Raji (cell line): Measurements from ENCODE around the gene MYO7B.

Source experiments
- POLR2A ChIP-seq: IDR thresholded peaks from 2 replicates; pipeline ENCODE4 v1.6.1; 2011; ENCODE audit warnings: low read depth, low read length, control low read depth; ENCODE audit not compliant: insufficient read depth

Gene MYO7B

GRCh38 chr2:127598711-127599110 is 63.2 kb downstream of the MYO7B start:
- no peak for TF ChIP-seq POLR2A

DNA sequence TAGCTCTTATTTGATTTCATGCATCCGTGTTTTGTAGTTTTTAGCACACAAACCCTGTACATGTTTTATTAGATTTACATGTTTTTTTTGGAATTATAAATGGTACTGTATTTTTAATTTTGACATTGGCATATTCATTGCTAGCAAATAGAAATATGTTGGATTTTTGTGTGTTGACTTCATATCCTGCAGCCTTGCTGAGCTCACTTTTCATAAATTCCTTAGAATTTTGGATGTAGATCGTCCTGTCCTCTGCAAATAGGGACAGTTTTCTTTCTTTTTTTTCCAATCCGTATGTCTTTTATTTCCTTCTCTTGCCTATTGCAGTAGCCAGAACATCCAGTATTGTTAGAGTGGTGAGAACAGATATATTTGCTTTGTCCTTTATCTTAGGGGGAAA is 63.7 kb downstream of the MYO7B start:
- no peak for TF ChIP-seq POLR2A

GRCh38 chr2:127604986-127605385 is 69.5 kb downstream of the MYO7B start:
- TF ChIP-seq POLR2A, result no peak

DNA sequence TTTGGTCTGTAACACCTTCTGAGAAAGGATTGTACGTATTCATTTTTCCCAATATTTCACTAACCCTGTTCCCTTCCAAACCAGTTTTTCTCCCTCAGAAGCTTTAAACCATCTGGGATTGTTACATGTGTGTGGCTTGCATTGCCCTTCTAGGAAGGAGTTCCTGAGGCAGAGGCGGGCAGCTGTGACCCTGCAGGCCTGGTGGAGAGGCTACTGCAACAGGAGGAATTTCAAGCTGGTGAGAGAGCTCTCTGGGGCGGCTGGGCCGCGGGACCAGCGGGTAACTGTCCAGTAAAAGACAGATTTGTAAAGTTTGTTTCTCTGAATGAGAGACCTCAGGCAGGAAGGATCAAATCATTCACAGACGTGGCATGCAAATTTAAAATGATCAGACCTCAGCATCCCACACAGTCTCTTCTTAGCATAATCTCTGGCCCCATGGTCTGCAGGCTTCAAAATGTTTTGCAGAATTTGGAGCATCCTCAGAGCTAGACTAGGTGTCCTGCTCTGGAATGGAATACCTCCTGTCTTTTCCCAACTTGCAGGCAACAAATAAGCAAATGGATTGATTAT is 70.3 kb downstream of the MYO7B start:
- TF ChIP-seq POLR2A, result no peak

GRCh38 chr2:127606625-127607398 is 71.3 kb downstream of the MYO7B start:
- no peak for TF ChIP-seq POLR2A

DNA sequence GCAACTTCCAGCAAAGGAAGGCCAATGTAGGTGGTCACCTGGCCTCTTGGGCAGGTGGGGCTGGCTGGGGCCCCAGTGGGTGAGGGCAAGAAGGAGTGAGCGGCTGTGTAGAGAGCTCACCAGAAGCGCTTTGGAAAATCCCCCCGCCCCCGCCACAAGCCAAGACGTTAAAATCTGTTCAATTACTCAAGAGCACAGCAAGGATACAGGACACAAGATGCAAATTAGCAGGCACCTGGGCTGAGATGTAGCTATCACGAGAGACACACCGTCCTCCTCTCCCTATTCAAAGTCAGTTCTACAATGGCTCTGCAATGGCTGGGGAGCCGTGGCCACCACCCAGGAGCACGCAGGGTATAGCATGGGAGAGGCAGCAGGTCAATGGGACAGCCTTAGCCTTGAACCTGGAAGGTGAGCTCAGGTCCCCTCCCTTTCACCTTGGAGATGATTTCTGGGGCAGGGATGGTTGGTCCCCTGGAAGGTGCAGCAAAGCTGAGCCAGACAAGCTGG is 72.0 kb downstream of the MYO7B start:
- no peak for TF ChIP-seq POLR2A

DNA sequence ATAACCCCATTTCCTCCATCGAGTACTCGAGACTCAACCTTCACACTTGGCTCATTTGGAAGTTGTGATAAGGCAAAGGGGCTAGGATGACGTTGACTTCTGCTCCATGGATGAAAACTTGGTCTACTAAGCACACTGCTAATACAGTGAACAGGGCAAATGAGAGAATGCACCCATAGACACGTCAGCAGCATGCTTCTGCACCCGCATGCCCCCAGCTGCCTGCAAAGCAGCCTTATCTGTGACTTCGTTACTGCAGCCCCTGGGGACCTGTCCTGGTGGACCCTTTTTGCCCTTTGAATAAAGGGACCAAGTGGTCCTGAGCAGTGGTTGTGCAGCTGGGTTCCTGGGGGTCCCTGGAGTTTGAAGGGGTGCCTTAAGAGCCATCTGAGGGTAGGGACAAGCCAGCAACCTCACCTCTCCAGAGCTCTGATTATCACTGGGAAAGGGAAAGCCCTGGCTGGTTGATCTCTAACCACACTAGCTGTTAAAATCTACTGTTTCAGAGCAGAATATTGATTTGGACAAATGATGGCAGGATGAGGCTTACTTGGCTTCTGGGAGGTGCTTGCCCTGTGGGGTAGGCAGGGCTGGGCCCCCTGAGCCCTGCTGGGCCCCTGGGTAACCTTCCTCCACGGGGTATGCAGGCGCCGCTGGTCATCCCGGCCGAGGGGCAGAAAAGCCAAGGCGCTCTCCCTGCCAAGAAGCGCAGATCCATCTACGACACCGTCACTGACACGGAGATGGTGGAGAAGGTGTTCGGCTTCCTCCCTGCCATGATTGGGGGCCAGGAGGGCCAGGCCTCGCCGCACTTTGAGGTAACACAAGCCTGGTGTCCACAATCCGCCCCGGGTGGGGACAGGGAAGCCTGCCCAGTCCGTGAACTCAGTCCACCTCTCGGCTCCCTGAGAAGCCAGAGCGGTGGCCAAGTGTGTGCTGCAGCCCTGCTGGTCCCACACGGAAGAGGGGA is 72.9 kb downstream of the MYO7B start:
- no peak for TF ChIP-seq POLR2A

GRCh38 chr2:127609031-127609751 is 73.7 kb downstream of the MYO7B start:
- TF ChIP-seq POLR2A, result no peak

DNA sequence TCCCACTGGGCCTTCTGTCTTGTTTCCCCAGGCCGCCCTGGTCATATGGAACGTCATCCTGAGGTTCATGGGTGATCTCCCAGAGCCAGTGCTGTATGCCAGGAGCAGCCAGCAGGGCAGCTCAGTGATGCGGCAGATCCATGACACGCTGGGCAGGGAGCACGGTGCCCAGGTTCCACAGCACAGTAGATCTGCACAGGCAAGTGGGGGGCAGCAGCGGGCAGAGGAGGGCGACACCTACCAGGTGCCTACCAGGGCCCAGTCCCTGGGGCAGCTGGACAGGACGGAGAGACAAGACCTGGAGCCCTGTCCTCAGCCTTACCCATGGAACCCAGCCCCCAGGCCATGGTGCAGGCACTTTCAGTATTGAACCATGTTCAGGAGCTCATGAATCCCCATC is 74.3 kb downstream of the MYO7B start:
- no peak for TF ChIP-seq POLR2A

- TF ChIP-seq POLR2A, result no peak
These were observed 75.1 kb downstream of the MYO7B start for GRCh38 chr2:127610561-127610960.

GRCh38 chr2:127611076-127611925 is 75.8 kb downstream of the MYO7B start:
- no peak for TF ChIP-seq POLR2A

GRCh38 chr2:127612111-127612822 is 76.8 kb downstream of the MYO7B start:
- no peak for TF ChIP-seq POLR2A

DNA sequence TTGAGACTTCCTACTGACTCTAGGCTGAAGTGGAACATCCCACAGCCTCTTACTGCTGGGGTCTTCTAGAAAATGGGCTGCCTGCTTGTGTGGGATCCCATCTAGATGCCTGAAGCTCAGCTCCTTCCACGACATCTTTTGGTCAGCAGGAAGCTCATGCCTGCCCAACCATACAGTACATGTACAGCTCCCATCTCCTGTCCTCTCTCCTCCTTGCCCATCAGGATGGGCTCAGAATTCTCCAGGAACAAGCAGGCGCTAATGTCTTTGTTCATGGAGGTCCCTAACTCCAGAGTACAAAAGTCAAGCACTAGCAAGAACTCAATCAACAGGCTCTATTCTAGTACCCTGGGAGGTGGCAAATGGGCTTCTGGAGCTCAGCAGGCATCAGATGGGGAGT is 78.8 kb downstream of the MYO7B start:
- TF ChIP-seq POLR2A, result no peak
